Measurements from ENCODE around the gene ISLR.
"Not testable (repeated sequence)": the region's sequence is repeated elsewhere in the genome, so short reads cannot be mapped to it uniquely, and the experiment has no call there.

Gene ISLR

GRCh38 chr15:74137537-74137894, 36.0 kb upstream of the ISLR start:
- DNase-seq: no peak

GRCh38 chr15:74138642-74139041, 34.9 kb upstream of the ISLR start:
- no peak for DNase-seq

GRCh38 chr15:74141591-74141990, 31.9 kb upstream of the ISLR start:
- no peak for DNase-seq

GRCh38 chr15:74144153-74144775, 29.2 kb upstream of the ISLR start:
- no peak for DNase-seq

- DNase-seq: no peak
These were observed 27.2 kb upstream of the ISLR start for GRCh38 chr15:74146277-74146800.

- no peak for DNase-seq
These were observed 26.5 kb upstream of the ISLR start for GRCh38 chr15:74147051-74147450.

GRCh38 chr15:74155766-74156417, 17.6 kb upstream of the ISLR start:
- no peak for DNase-seq

- DNase-seq: peak; percentile 67
These were observed 16.7 kb upstream of the ISLR start for GRCh38 chr15:74156678-74157411.

- no peak for DNase-seq
These were observed 15.4 kb upstream of the ISLR start for GRCh38 chr15:74157868-74158827.

- DNase-seq: no peak
These were observed 14.5 kb upstream of the ISLR start for GRCh38 chr15:74158855-74159650.

GRCh38 chr15:74159773-74160172, 13.7 kb upstream of the ISLR start:
- DNase-seq: no peak

GRCh38 chr15:74160390-74160789, 13.1 kb upstream of the ISLR start:
- DNase-seq: not testable (repeated sequence)

- DNase-seq: not testable (repeated sequence)
These were observed 11.3 kb upstream of the ISLR start for GRCh38 chr15:74162195-74162536.

GRCh38 chr15:74165461-74165860, 8.0 kb upstream of the ISLR start:
- no peak for DNase-seq

- DNase-seq: no peak
These were observed 5.6 kb upstream of the ISLR start for GRCh38 chr15:74167891-74168331.

GRCh38 chr15:74168711-74169126, 4.8 kb upstream of the ISLR start:
- no peak for DNase-seq

- no peak for DNase-seq
These were observed 3.3 kb upstream of the ISLR start for GRCh38 chr15:74170071-74170844.

GRCh38 chr15:74170875-74171578, 2.5 kb upstream of the ISLR start:
- no peak for DNase-seq

- no peak for DNase-seq
These were observed 1.5 kb upstream of the ISLR start for GRCh38 chr15:74171965-74172541.
